OCI-LY3 (cell line): Measurements from ENCODE around the gene OTX1.

Source experiments
- H2AFZ ChIP-seq: fragments of 200-600, 300-600 bp; shearing (Covaris generic); 2 replicates; pipeline ENCODE4 v1.6.0; 2014; ENCODE audit warnings: antibody characterized with exemption, low read depth, low read length
- H3K27ac ChIP-seq: fragments of 200-600, 300-600 bp; sonication (generic); 2 replicates; pipeline ENCODE4 v1.5.1; 2014; ENCODE audit warnings: mild to moderate bottlenecking, low read length, moderate library complexity, mixed read lengths
- H3K27me3 ChIP-seq: fragments of 200-600, 300-600 bp; sonication (generic); 2 replicates; pipeline ENCODE4 v1.6.1; 2014; ENCODE audit warnings: low read depth, low read length, mixed read lengths
- H3K36me3 ChIP-seq: fragments of 200-600, 300-600 bp; sonication (generic); replicated peaks from 2 replicates; pipeline ENCODE3; 2014; ENCODE audit warnings: low read depth, low read length, mixed read lengths
- H3K4me1 ChIP-seq: fragments of 300-600, 200-600 bp; sonication (generic); 2 replicates; pipeline ENCODE4 v1.6.1; 2014; ENCODE audit warnings: low read length, mixed read lengths
- H3K4me2 ChIP-seq: fragments of 200-600, 300-600 bp; sonication (generic); 2 replicates; pipeline ENCODE4 v1.6.1; 2014; ENCODE audit warnings: low read length, mixed read lengths
- H3K4me3 ChIP-seq: fragments of 300-600, 200-600 bp; sonication (generic); 2 replicates; pipeline ENCODE4 v1.5.1; 2014; ENCODE audit warnings: antibody characterized with exemption, mild to moderate bottlenecking, low read length, moderate library complexity
- H3K79me2 ChIP-seq: fragments of 300-600, 200-600 bp; shearing (Covaris generic); 2 replicates; pipeline ENCODE4 v1.6.1; 2014; ENCODE audit warnings: mild to moderate bottlenecking, low read length, mixed read lengths
- H3K9ac ChIP-seq: fragments of 300-600, 200-600 bp; shearing (Covaris generic); 2 replicates; pipeline ENCODE4 v1.6.0; 2014; ENCODE audit warnings: mild to moderate bottlenecking, low read length, moderate library complexity
- H3K9me3 ChIP-seq: fragments of 200-600, 300-600 bp; shearing (Covaris generic); 2 replicates; pipeline ENCODE4 v1.6.1; 2014; ENCODE audit warnings: low read length, mixed read lengths; ENCODE audit not compliant: insufficient read depth
- H4K20me1 ChIP-seq: fragments of 200-600, 300-600 bp; sonication (generic); 2 replicates; pipeline ENCODE4 v1.6.1; 2016; ENCODE audit warnings: low read length, mixed read lengths; ENCODE audit not compliant: insufficient read depth
- CTCF ChIP-seq: fragments of 200-600, 300-600 bp; sonication (generic); IDR thresholded peaks from 2 replicates; pipeline ENCODE4 v1.5.1; 2014; ENCODE audit warnings: antibody characterized with exemption, low read length, low read depth
- EZH2phosphoT487 ChIP-seq: fragments of 200-600 bp; shearing (Covaris generic); IDR thresholded peaks from 2 replicates; pipeline ENCODE4 v1.6.1; 2018; ENCODE audit warnings: antibody characterized with exemption, mixed run types, low read depth

OTX1 gene

GRCh38 chr2:63049970-63050333, 678 bp upstream of the OTX1 start:
- Histone ChIP-seq H3K27me3 (no peaks in the 10 kb centered on the region), H3K9ac (peak overlapping the region; percentile 68), H3K27ac (peak overlapping the region; percentile 35; the same call in 1 of the 2 replicates), H3K9me3 (no peaks in the 10 kb centered on the region), H4K20me1 (no peaks in the 10 kb centered on the region), H3K4me1 (peaks cover 5% of the 10 kb centered on the region), H3K4me2 (peak overlapping the region; percentile 94), H2AFZ (peak overlapping the region; percentile 66), H3K4me3 (peak overlapping the region; percentile 80), H3K36me3 (no peaks in the 10 kb centered on the region), H3K79me2 (no peaks in the 10 kb centered on the region)
- TF ChIP-seq CTCF, result no peak
- no peak for TF ChIP-seq EZH2phosphoT487

- Histone ChIP-seq H4K20me1 (no peaks in the 10 kb centered on the region), H3K4me3 (peak overlapping the region; percentile 97), H3K27me3 (no peaks in the 10 kb centered on the region), H3K36me3 (peaks cover 5% of the 10 kb centered on the region), H3K4me2 (peak overlapping the region; percentile 95), H2AFZ (peak overlapping the region; percentile 98), H3K27ac (no peak overlapping the region), H3K79me2 (no peaks in the 10 kb centered on the region), H3K9ac (peak overlapping the region; percentile 74), H3K4me1 (peaks cover 5% of the 10 kb centered on the region), H3K9me3 (no peaks in the 10 kb centered on the region)
- TF ChIP-seq CTCF, result no peak
- TF ChIP-seq EZH2phosphoT487, result no peak
These were observed 588 bp downstream of the OTX1 start for GRCh38 chr2:63051042-63051794.

GRCh38 chr2:63051795-63052333, 1.2 kb downstream of the OTX1 start:
- Histone ChIP-seq H3K79me2 (no peaks in the 10 kb centered on the region), H3K9ac (no peak overlapping the region), H3K4me2 (peak overlapping the region; percentile 95; the same call in 1 of the 2 replicates), H3K36me3 (peaks cover 9% of the 10 kb centered on the region), H4K20me1 (no peaks in the 10 kb centered on the region), H3K27ac (no peak overlapping the region), H3K27me3 (no peaks in the 10 kb centered on the region), H3K4me3 (peak overlapping the region; percentile 97; the same call in 1 of the 2 replicates), H2AFZ (no peak overlapping the region), H3K9me3 (no peaks in the 10 kb centered on the region), H3K4me1 (peaks cover 5% of the 10 kb centered on the region)
- TF ChIP-seq CTCF (no peak), EZH2phosphoT487 (no peak)

GRCh38 chr2:63052411-63053080, 1.9 kb downstream of the OTX1 start:
- H3K9ac ChIP-seq, result no peak overlapping the region
- H3K27me3 ChIP-seq, result no peaks in the 10 kb centered on the region
- no peaks in the 10 kb centered on the region for H3K9me3 ChIP-seq
- H3K4me3 ChIP-seq, result no peak overlapping the region
- H3K79me2 ChIP-seq, result no peaks in the 10 kb centered on the region
- no peak overlapping the region for H3K4me2 ChIP-seq
- no peak overlapping the region for H2AFZ ChIP-seq
- no peak overlapping the region for H3K27ac ChIP-seq
- TF ChIP-seq EZH2phosphoT487 (no peak), CTCF (no peak)
- no peaks in the 10 kb centered on the region for H4K20me1 ChIP-seq
- peaks cover 5% of the 10 kb centered on the region for H3K4me1 ChIP-seq
- H3K36me3 ChIP-seq, result peaks cover 13% of the 10 kb centered on the region
